Measurements from ENCODE around the gene PLPP6. TPM values are rescaled to one million over a fixed set of nuclear protein-coding genes. Genes with fewer than 3 reads are reported as not detected.

The PLPP6 gene
- total and polyA plus RNA-seq, 2 donors (not counting 1 experiment from before 2014, with no cell fraction given) = 6.3 to 14.3 TPM

- Histone ChIP-seq H3K4me3 (ENCODE audit: control extremely low read depth in 1 of 5, extremely low read depth in 1 of 5, insufficient read depth in 1 of 5, low read depth in 2 of 5, low read length in 4 of 5) (no peak overlapping the region), H3K4me1 (ENCODE audit: control insufficient read depth in 2 of 2, insufficient read depth in 2 of 2, low read length in 2 of 2) (no peaks in the 10 kb centered on the region), H4K20me1 (ENCODE audit: control insufficient read depth, insufficient read depth, low read length, poor library complexity, severe bottlenecking) (peaks cover 8% of the 10 kb centered on the region), H3K9me3 (ENCODE audit: control extremely low read depth in 1 of 3, control insufficient read depth in 2 of 3, insufficient read depth in 1 of 3, low read length in 2 of 3) (no peaks in the 10 kb centered on the region), H3K36me3 (replicated peaks in 1 of 2; ENCODE audit: control extremely low read depth in 1 of 2, control insufficient read depth in 1 of 2, extremely low read depth in 1 of 2, insufficient read depth in 2 of 2, low read length in 1 of 2) (peaks cover 6 to 27% of the 10 kb centered on the region in 2 experiments), H3K9ac (ENCODE audit: low read length) (no peak overlapping the region), H3K79me2 (ENCODE audit: control insufficient read depth, insufficient read depth, low read length) (peaks cover 24% of the 10 kb centered on the region), H2AFZ (ENCODE audit: insufficient read depth, low read depth, low read length, poor library complexity, severe bottlenecking) (no peak overlapping the region), H3K4me2 (replicated peaks; ENCODE audit: low read depth, low read length, poor library complexity, severe bottlenecking) (no peak overlapping the region), H3K27ac (ENCODE audit: low read length in 2 of 2) (no peak overlapping the region), H3K27me3 (replicated peaks in 1 of 4; ENCODE audit: control extremely low read depth in 1 of 4, control insufficient read depth in 3 of 4, insufficient read depth in 4 of 4, low read length in 3 of 4) (no peaks in the 10 kb centered on the region)
- ATAC-seq (ENCODE audit: low read depth) (no peak), DNase-seq (no peak)
- no peak overlapping the region for H3K4me3 Mint-ChIP-seq
- no CpG with 5 or more reads among the region's 3 CpGs for WGBS (ENCODE audit: insufficient coverage)
- H3K4me1 Mint-ChIP-seq = peaks cover 11% of the 10 kb centered on the region
- CTCF ChIA-PET = no interaction called here
- no peaks in the 10 kb centered on the region for H3K9me3 Mint-ChIP-seq (ENCODE audit: insufficient read depth)
- no peaks in the 10 kb centered on the region for H3K27me3 Mint-ChIP-seq
- no peak for TF ChIP-seq EZH2 (IDR thresholded peaks at IDR 0.05; ENCODE audit: borderline replicate concordance, insufficient read depth, low read depth, low read length, poor library complexity, severe bottlenecking)
- TF ChIP-seq CTCF (IDR thresholded peaks at IDR 0.05) = no peak
- no peak overlapping the region for H3K27ac Mint-ChIP-seq
- POLR2A ChIA-PET = no interaction called here
- intact Hi-C loops (cut with micrococcal nuclease) = no loop called here
Measured at GRCh38 chr9:4691795-4692194, 29.7 kb downstream of the PLPP6 start.

- Histone ChIP-seq H3K79me2 (ENCODE audit: control insufficient read depth, insufficient read depth, low read length) (peaks cover under 1% of the 10 kb centered on the region), H3K4me3 (ENCODE audit: control extremely low read depth in 1 of 5, extremely low read depth in 1 of 5, insufficient read depth in 1 of 5, low read depth in 2 of 5, low read length in 4 of 5) (no peak overlapping the region), H3K9ac (ENCODE audit: low read length) (no peak overlapping the region), H3K9me3 (ENCODE audit: control extremely low read depth in 1 of 3, control insufficient read depth in 2 of 3, insufficient read depth in 1 of 3, low read length in 2 of 3) (no peaks in the 10 kb centered on the region), H3K36me3 (replicated peaks in 1 of 2; ENCODE audit: control extremely low read depth in 1 of 2, control insufficient read depth in 1 of 2, extremely low read depth in 1 of 2, insufficient read depth in 2 of 2, low read length in 1 of 2) (peaks cover 11 to 13% of the 10 kb centered on the region in 2 experiments), H2AFZ (ENCODE audit: insufficient read depth, low read depth, low read length, poor library complexity, severe bottlenecking) (no peak overlapping the region), H3K4me1 (ENCODE audit: control insufficient read depth in 2 of 2, insufficient read depth in 2 of 2, low read length in 2 of 2) (no peaks in the 10 kb centered on the region), H3K27me3 (replicated peaks in 1 of 4; ENCODE audit: control extremely low read depth in 1 of 4, control insufficient read depth in 3 of 4, insufficient read depth in 4 of 4, low read length in 3 of 4) (no peaks in the 10 kb centered on the region), H3K4me2 (replicated peaks; ENCODE audit: low read depth, low read length, poor library complexity, severe bottlenecking) (no peak overlapping the region), H4K20me1 (ENCODE audit: control insufficient read depth, insufficient read depth, low read length, poor library complexity, severe bottlenecking) (no peaks in the 10 kb centered on the region), H3K27ac (ENCODE audit: low read length in 2 of 2) (no peak overlapping the region)
- no peak overlapping the region for H3K4me3 Mint-ChIP-seq
- WGBS (ENCODE audit: insufficient coverage) = 100% methylated on average over 2 of the region's 3 CpGs
- intact Hi-C loops (cut with micrococcal nuclease) = no loop called here
- no peaks in the 10 kb centered on the region for H3K9me3 Mint-ChIP-seq (ENCODE audit: insufficient read depth)
- DNase-seq (no peak), ATAC-seq (ENCODE audit: low read depth) (no peak)
- no peak overlapping the region for H3K27ac Mint-ChIP-seq
- POLR2A ChIA-PET = no interaction called here
- H3K27me3 Mint-ChIP-seq = no peaks in the 10 kb centered on the region
- CTCF ChIA-PET = no interaction called here
- TF ChIP-seq CTCF (IDR thresholded peaks at IDR 0.05) (no peak), EZH2 (IDR thresholded peaks at IDR 0.05; ENCODE audit: borderline replicate concordance, insufficient read depth, low read depth, low read length, poor library complexity, severe bottlenecking) (no peak)
- no peaks in the 10 kb centered on the region for H3K4me1 Mint-ChIP-seq
Measured at GRCh38 chr9:4700091-4700490, 38.0 kb downstream of the PLPP6 start.

Data from B cell (primary cell).